ENCODE data around the gene PIGR. TPM values are rescaled to one million over a fixed set of nuclear protein-coding genes. Genes with fewer than 3 reads are reported as not detected.

PIGR gene
- total RNA-seq, 1 experiment from 2014 or later, result 2.6 TPM

DNA sequence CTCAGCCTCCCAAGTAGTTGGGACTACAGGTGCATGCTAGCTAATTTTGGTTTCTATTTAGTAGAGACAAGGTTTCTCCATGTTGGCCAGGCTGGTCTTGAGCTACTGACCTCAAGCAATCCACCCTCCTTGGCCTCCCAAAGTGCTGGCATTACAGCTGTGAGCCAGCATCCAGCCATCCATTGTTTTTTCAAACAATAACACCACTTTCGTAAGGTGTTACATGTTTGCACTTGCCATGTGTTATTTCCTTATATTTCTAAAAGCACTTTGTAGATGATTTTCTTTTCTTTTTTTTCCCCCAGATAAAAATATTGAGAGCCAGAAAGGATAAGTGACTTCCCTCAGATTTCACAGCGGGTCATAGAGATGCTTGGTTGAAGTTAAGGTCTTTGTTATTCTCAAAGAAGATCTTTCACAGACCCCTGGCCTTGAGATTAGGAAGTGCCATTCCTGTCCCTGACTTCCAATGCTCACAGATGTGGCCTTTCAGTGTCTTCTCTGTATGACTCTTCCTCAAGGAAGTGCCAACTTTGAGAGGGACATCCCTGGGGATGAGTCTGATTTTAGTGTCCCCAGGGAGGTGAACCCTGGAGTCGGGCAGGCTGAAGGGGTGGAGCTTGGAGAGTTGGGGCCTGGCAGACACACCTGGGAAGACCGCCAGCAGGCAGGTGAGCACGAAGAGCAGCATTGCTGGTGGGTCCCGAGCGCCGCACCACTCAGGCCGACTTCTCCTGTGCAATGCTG lies 6.3 kb downstream of the PIGR start:
- no peak for TF ChIP-seq ELF1 (IDR thresholded peaks at IDR 0.05; ENCODE audit: borderline replicate concordance, low read depth)
- TF ChIP-seq TCF7L2 (IDR thresholded peaks at IDR 0.05; ENCODE audit: borderline replicate concordance, extremely low read depth, insufficient read depth, insufficient read length), result no peak
- no peak for TF ChIP-seq POLR2AphosphoS5 (IDR thresholded peaks at IDR 0.05; ENCODE audit: low read depth, low read length)
- no peak for TF ChIP-seq FOSL1 (IDR thresholded peaks at IDR 0.05; ENCODE audit: low read depth)
- TF ChIP-seq EZH2 (IDR thresholded peaks at IDR 0.05), result no peak
- TF ChIP-seq CBX3 (IDR thresholded peaks at IDR 0.05; ENCODE audit: low read depth), result no peak
- no peak for TF ChIP-seq YY1 (IDR thresholded peaks at IDR 0.05; ENCODE audit: extremely low read depth, insufficient replicate concordance, low read depth, low read length)
- no peak for TF ChIP-seq SRF (IDR thresholded peaks at IDR 0.05; ENCODE audit: low read depth)
- TF ChIP-seq, protein P1, sequence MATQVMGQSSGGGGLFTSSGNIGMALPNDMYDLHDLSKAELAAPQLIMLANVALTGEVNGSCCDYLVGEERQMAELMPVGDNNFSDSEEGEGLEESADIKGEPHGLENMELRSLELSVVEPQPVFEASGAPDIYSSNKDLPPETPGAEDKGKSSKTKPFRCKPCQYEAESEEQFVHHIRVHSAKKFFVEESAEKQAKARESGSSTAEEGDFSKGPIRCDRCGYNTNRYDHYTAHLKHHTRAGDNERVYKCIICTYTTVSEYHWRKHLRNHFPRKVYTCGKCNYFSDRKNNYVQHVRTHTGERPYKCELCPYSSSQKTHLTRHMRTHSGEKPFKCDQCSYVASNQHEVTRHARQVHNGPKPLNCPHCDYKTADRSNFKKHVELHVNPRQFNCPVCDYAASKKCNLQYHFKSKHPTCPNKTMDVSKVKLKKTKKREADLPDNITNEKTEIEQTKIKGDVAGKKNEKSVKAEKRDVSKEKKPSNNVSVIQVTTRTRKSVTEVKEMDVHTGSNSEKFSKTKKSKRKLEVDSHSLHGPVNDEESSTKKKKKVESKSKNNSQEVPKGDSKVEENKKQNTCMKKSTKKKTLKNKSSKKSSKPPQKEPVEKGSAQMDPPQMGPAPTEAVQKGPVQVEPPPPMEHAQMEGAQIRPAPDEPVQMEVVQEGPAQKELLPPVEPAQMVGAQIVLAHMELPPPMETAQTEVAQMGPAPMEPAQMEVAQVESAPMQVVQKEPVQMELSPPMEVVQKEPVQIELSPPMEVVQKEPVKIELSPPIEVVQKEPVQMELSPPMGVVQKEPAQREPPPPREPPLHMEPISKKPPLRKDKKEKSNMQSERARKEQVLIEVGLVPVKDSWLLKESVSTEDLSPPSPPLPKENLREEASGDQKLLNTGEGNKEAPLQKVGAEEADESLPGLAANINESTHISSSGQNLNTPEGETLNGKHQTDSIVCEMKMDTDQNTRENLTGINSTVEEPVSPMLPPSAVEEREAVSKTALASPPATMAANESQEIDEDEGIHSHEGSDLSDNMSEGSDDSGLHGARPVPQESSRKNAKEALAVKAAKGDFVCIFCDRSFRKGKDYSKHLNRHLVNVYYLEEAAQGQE (IDR thresholded peaks at IDR 0.05; ENCODE audit: low read depth), result no peak
- TF ChIP-seq SP1 (IDR thresholded peaks at IDR 0.05; ENCODE audit: low read depth), result no peak
- no peak for TF ChIP-seq EGR1 (IDR thresholded peaks at IDR 0.05; ENCODE audit: low read depth)
- no peak for TF ChIP-seq POLR2A (IDR thresholded peaks at IDR 0.05; ENCODE audit: borderline replicate concordance, extremely low read depth, insufficient read depth, insufficient read length)
- TF ChIP-seq, protein P2, sequence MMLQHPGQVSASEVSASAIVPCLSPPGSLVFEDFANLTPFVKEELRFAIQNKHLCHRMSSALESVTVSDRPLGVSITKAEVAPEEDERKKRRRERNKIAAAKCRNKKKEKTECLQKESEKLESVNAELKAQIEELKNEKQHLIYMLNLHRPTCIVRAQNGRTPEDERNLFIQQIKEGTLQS (IDR thresholded peaks at IDR 0.05), result no peak
- Histone ChIP-seq H3K4me1 (ENCODE audit: control insufficient read depth in 1 of 2, insufficient read depth in 2 of 2, low read length in 2 of 2) (no peaks in the 10 kb centered on the region), H3K36me3 (ENCODE audit: control insufficient read depth in 1 of 2, insufficient read depth in 2 of 2, low read length in 2 of 2) (no peaks in the 10 kb centered on the region), H4K20me1 (ENCODE audit: insufficient read depth) (no peaks in the 10 kb centered on the region), H3K9me2 (ENCODE audit: insufficient read depth) (no peaks in the 10 kb centered on the region), H3K79me2 (ENCODE audit: insufficient read depth, low read length) (no peaks in the 10 kb centered on the region), H2AFZ (ENCODE audit: low read depth, low read length, poor library complexity, severe bottlenecking) (no peak overlapping the region), H3K27ac (ENCODE audit: low read depth, low read length) (no peak overlapping the region), H3K4me3 (replicated peaks in 1 of 2; ENCODE audit: low read depth in 1 of 2, low read length in 2 of 2) (no peak overlapping the region), H3K9me3 (ENCODE audit: control insufficient read depth in 1 of 2, insufficient read depth in 1 of 2, low read depth in 1 of 2, low read length in 2 of 2) (no peaks in the 10 kb centered on the region), H3K27me3 (ENCODE audit: insufficient read depth, low read length) (peaks cover 9% of the 10 kb centered on the region; the same call in 1 of the 2 replicates), H3K4me2 (ENCODE audit: low read length) (no peak overlapping the region), H3K9ac (ENCODE audit: low read length) (no peak overlapping the region)
- ATAC-seq (no peak), DNase-seq (ENCODE audit: low read depth, low spot score) (no peak)
- CTCF ChIA-PET, result no interaction called here
- BruUV-seq (replicated peaks), result no TSS peak
- RAD21 ChIA-PET (ENCODE audit: low non-redundant PET in 1 of 2, low total read pairs in 2 of 2, uncharacterized antibody in 2 of 2, unreplicated experiment in 2 of 2), result no interaction called here
- intact Hi-C loops (cut with micrococcal nuclease), result no loop called here
- POLR2A ChIA-PET, result no interaction called here

All from HCT116 (cell line).